HepG2 (cell line): ENCODE results near the gene PKP3. TPM values are rescaled to one million over a fixed set of nuclear protein-coding genes. Genes with fewer than 3 reads are reported as not detected.

Experiments used
- ATRX ChIP-seq: sonication (generic); formaldehyde crosslinking; IDR thresholded peaks from 2 replicates; pipeline ENCODE4 v1.4.0; 2020; ENCODE audit warnings: missing genetic modification reagents, borderline replicate concordance
- BRCA1 ChIP-seq: sonication (generic); formaldehyde crosslinking; IDR thresholded peaks from 2 replicates; pipeline ENCODE4 v1.4.0; 2020; ENCODE audit warnings: missing genetic modification reagents
- CBX5 ChIP-seq: sonication (generic); formaldehyde crosslinking; IDR thresholded peaks from 2 replicates; pipeline ENCODE4 v1.4.0; 2020; ENCODE audit warnings: missing genetic modification reagents, borderline replicate concordance
- MEIS1 ChIP-seq: sonication (generic); formaldehyde crosslinking; IDR thresholded peaks from 2 replicates; pipeline ENCODE4 v1.9.0; 2021; ENCODE audit warnings: mild to moderate bottlenecking, missing genetic modification reagents, moderate library complexity, borderline replicate concordance
- MTA1 ChIP-seq: sonication (generic); formaldehyde crosslinking; IDR thresholded peaks from 2 replicates; pipeline ENCODE4 v1.4.0; 2020; ENCODE audit warnings: missing genetic modification reagents, mild to moderate bottlenecking, borderline replicate concordance
- NR2F1 ChIP-seq, 2 experiments: fragments of 450-650 bp in 1 of 2; formaldehyde crosslinking in 1 of 2; IDR thresholded peaks; 2 replicates each; pipeline versions ENCODE4 v1.5.0 to v1.6.1; 2016 to 2020; ENCODE audit warnings: mild to moderate bottlenecking in 1 of 2, missing compliant biosample characterization in 1 of 2, missing genetic modification reagents in 1 of 2, moderate library complexity in 1 of 2
- NR2F6 ChIP-seq, 2 experiments: IDR thresholded peaks; 2 replicates each; pipeline ENCODE4 v1.6.1; 2016; ENCODE audit warnings: antibody characterized with exemption in 1 of 2, mild to moderate bottlenecking in 1 of 2
- PAF1 ChIP-seq: IDR thresholded peaks from 2 replicates; pipeline ENCODE4 v1.6.1; 2016; ENCODE audit warnings: missing genetic modification reagents, missing compliant biosample characterization
- SSRP1 ChIP-seq: IDR thresholded peaks from 2 replicates; pipeline ENCODE4 v1.6.1; 2016; ENCODE audit warnings: control low read depth
- ZNF101 ChIP-seq: sonication (generic); formaldehyde crosslinking; IDR thresholded peaks from 2 replicates; pipeline ENCODE4 v1.4.0; 2020; ENCODE audit warnings: mild to moderate bottlenecking, low read depth, missing genetic modification reagents, borderline replicate concordance
- ZNF280B ChIP-seq: sonication (generic); formaldehyde crosslinking; IDR thresholded peaks from 2 replicates; pipeline ENCODE4 v1.5.0; 2020; ENCODE audit warnings: missing genetic modification reagents, mild to moderate bottlenecking, borderline replicate concordance
- ZNF607 ChIP-seq: sonication (generic); formaldehyde crosslinking; IDR thresholded peaks from 2 replicates; pipeline ENCODE4 v1.5.1; 2020; ENCODE audit warnings: missing genetic modification reagents, mild to moderate bottlenecking, borderline replicate concordance
- ZUFSP ChIP-seq: sonication (generic); formaldehyde crosslinking; IDR thresholded peaks from 2 replicates; pipeline ENCODE4 v1.9.0; 2021; ENCODE audit warnings: missing genetic modification reagents, mild to moderate bottlenecking, borderline replicate concordance
- polyA plus RNA-seq, 8 experiments: library from polyadenylated mRNA; depleted of rRNA in 3 of 8; stranded (reverse) in 7 of 8; unstranded in 1 of 8; fragments of >200 nt; fragmentation: Illumina TruSeq in 4 of 8; extraction: Trizol in 4 of 8; gene quantifications; 2 replicates each; pipeline versions ENCODE4 v1.2.1 to v1.2.3, GENCODE V29; 2011 to 2016; ENCODE audit warnings: low read depth in 4 of 8, missing spikeins in 1 of 8, mixed read lengths in 1 of 8; ENCODE audit not compliant: insufficient read depth in 1 of 8
- total RNA-seq, 5 experiments: library from RNA; depleted of rRNA; stranded (reverse); fragments of >200 nt; fragmentation: Illumina TruSeq; extraction: Trizol; gene quantifications; 2 replicates each; pipeline ENCODE4 v1.2.3, GENCODE V29; 2016; ENCODE audit warnings: low read depth in 1 of 5
- TF ChIP-seq, protein P1 (sequence below): sonication (generic); formaldehyde crosslinking; IDR thresholded peaks from 2 replicates; pipeline ENCODE4 v1.5.0; 2020; ENCODE audit warnings: mild to moderate bottlenecking, missing genetic modification reagents
- TF ChIP-seq, protein P2 (sequence below): sonication (generic); formaldehyde crosslinking; IDR thresholded peaks from 2 replicates; pipeline ENCODE4 v1.4.0; 2020; ENCODE audit warnings: mild to moderate bottlenecking, missing genetic modification reagents
- TF ChIP-seq, protein P3 (sequence below): sonication (generic); formaldehyde crosslinking; IDR thresholded peaks from 2 replicates; pipeline ENCODE4 v1.8.1; 2022; ENCODE audit warnings: low read depth, mild to moderate bottlenecking, missing genetic modification reagents

Gene PKP3
- total and polyA plus RNA-seq, 2 of the 13 experiments (the other 11 are each of a cell fraction or from before 2014, with no cell fraction given): 18.0 to 28.7 TPM

DNA sequence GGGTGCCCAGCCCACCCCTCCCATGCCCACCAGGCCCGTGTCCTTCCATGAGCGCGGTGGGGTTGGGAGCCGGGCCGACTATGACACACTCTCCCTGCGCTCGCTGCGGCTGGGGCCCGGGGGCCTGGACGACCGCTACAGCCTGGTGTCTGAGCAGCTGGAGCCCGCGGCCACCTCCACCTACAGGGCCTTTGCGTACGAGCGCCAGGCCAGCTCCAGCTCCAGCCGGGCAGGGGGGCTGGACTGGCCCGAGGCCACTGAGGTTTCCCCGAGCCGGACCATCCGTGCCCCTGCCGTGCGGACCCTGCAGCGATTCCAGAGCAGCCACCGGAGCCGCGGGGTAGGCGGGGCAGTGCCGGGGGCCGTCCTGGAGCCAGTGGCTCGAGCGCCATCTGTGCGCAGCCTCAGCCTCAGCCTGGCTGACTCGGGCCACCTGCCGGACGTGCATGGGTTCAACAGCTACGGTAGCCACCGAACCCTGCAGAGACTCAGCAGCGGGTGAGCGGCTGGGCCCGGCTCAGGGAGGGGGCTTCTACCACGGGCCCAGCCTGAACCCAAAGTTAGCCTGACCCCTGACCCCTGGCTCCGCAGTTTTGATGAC is 3.0 kb downstream of the PKP3 start (continued):
- TF ChIP-seq, protein P1, sequence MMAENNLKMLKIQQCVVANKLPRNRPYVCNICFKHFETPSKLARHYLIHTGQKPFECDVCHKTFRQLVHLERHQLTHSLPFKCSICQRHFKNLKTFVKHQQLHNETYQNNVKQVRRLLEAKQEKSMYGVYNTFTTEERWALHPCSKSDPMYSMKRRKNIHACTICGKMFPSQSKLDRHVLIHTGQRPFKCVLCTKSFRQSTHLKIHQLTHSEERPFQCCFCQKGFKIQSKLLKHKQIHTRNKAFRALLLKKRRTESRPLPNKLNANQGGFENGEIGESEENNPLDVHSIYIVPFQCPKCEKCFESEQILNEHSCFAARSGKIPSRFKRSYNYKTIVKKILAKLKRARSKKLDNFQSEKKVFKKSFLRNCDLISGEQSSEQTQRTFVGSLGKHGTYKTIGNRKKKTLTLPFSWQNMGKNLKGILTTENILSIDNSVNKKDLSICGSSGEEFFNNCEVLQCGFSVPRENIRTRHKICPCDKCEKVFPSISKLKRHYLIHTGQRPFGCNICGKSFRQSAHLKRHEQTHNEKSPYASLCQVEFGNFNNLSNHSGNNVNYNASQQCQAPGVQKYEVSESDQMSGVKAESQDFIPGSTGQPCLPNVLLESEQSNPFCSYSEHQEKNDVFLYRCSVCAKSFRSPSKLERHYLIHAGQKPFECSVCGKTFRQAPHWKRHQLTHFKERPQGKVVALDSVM (CRISPR knock-in tag): no peak
- TF ChIP-seq, protein P2, sequence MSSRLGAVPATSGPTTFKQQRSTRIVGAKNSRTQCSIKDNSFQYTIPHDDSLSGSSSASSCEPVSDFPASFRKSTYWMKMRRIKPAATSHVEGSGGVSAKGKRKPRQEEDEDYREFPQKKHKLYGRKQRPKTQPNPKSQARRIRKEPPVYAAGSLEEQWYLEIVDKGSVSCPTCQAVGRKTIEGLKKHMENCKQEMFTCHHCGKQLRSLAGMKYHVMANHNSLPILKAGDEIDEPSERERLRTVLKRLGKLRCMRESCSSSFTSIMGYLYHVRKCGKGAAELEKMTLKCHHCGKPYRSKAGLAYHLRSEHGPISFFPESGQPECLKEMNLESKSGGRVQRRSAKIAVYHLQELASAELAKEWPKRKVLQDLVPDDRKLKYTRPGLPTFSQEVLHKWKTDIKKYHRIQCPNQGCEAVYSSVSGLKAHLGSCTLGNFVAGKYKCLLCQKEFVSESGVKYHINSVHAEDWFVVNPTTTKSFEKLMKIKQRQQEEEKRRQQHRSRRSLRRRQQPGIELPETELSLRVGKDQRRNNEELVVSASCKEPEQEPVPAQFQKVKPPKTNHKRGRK (CRISPR knock-in tag): no peak
- TF ChIP-seq MTA1 (no peak), BRCA1 (CRISPR knock-in tag) (no peak), ZUFSP (no peak), ZNF280B (CRISPR knock-in tag) (no peak), SSRP1 (CRISPR knock-in tag) (no peak), NR2F6 (IDR thresholded peaks at IDR 0.05) (no peak), NR2F6 (CRISPR knock-in tag; IDR thresholded peaks at IDR 0.05) (no peak), NR2F1 (CRISPR knock-in tag; IDR thresholded peaks at IDR 0.05) (no peak), PAF1 (CRISPR knock-in tag) (no peak), ATRX (CRISPR knock-in tag) (no peak), ZNF607 (CRISPR knock-in tag) (0 out of 2 replicates have a peak, but pooled peaks have one; percentile 38), CBX5 (CRISPR knock-in tag) (no peak), ZNF101 (no peak), MEIS1 (CRISPR knock-in tag) (no peak)
- TF ChIP-seq, protein P3, sequence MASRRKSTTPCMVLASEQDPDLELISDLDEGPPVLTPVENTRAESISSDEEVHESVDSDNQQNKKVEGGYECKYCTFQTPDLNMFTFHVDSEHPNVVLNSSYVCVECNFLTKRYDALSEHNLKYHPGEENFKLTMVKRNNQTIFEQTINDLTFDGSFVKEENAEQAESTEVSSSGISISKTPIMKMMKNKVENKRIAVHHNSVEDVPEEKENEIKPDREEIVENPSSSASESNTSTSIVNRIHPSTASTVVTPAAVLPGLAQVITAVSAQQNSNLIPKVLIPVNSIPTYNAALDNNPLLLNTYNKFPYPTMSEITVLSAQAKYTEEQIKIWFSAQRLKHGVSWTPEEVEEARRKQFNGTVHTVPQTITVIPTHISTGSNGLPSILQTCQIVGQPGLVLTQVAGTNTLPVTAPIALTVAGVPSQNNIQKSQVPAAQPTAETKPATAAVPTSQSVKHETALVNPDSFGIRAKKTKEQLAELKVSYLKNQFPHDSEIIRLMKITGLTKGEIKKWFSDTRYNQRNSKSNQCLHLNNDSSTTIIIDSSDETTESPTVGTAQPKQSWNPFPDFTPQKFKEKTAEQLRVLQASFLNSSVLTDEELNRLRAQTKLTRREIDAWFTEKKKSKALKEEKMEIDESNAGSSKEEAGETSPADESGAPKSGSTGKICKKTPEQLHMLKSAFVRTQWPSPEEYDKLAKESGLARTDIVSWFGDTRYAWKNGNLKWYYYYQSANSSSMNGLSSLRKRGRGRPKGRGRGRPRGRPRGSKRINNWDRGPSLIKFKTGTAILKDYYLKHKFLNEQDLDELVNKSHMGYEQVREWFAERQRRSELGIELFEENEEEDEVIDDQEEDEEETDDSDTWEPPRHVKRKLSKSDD (CRISPR knock-in tag): peak; percentile 63; the same call in 1 of the 2 replicates
